Astrocyte (in vitro differentiated cells and primary cell): ENCODE data around the gene TUT1. TPM values are rescaled to one million over a fixed set of nuclear protein-coding genes. Genes with fewer than 3 reads are reported as not detected.

Experiments
- DNase-seq: peaks from one replicate; pipeline ENCODE4 v3.0.0-alpha.2; 2010; ENCODE audit warnings: low read depth
- FAIRE-seq: peaks from 2 replicates; lab custom pipeline; 2011; peaks lifted over from hg19 to GRCh38; lab: Jason Lieb, UNC
- H2AFZ ChIP-seq: 2 replicates; pipeline ENCODE4 v1.6.0; 2012; ENCODE audit warnings: low read depth, low read length, inconsistent platforms
- H3K27ac ChIP-seq: 2 replicates; pipeline ENCODE4 v1.5.1; 2011; ENCODE audit warnings: low read depth, low read length, inconsistent platforms
- H3K27me3 ChIP-seq: 2 replicates; pipeline ENCODE4 v1.6.0; 2011; ENCODE audit warnings: low read length, inconsistent platforms; ENCODE audit not compliant: insufficient read depth
- H3K36me3 ChIP-seq: 2 replicates; pipeline ENCODE4 v1.5.1; 2011; ENCODE audit warnings: low read length, inconsistent platforms; ENCODE audit not compliant: insufficient read depth
- H3K4me1 ChIP-seq: 2 replicates; pipeline ENCODE4 v1.5.1; 2011; ENCODE audit warnings: low read length, inconsistent platforms; ENCODE audit not compliant: insufficient read depth
- H3K4me2 ChIP-seq: 2 replicates; pipeline ENCODE4 v1.6.0; 2012; ENCODE audit warnings: low read length, inconsistent platforms
- H3K4me3 ChIP-seq: 2 replicates; pipeline ENCODE4 v1.5.1; 2011; ENCODE audit warnings: low read depth, mild to moderate bottlenecking, low read length, inconsistent platforms; ENCODE audit not compliant: insufficient read depth
- H3K79me2 ChIP-seq: 2 replicates; pipeline ENCODE4 v1.6.0; 2012; ENCODE audit warnings: mild to moderate bottlenecking, low read length, inconsistent platforms; ENCODE audit not compliant: insufficient read depth
- H3K9ac ChIP-seq: 2 replicates; pipeline ENCODE4 v1.6.0; 2012; ENCODE audit warnings: mild to moderate bottlenecking, low read length, inconsistent platforms
- H3K9me3 ChIP-seq: 2 replicates; pipeline ENCODE4 v1.5.1; 2012; ENCODE audit warnings: low read depth, mild to moderate bottlenecking, low read length, inconsistent platforms; ENCODE audit not compliant: insufficient read depth
- H4K20me1 ChIP-seq: 2 replicates; pipeline ENCODE4 v1.6.0; 2012; ENCODE audit warnings: low read length, inconsistent platforms; ENCODE audit not compliant: insufficient read depth
- H3K27ac Mint-ChIP-seq: one replicate; pipeline ENCODE4 v1.8.0; 2021; ENCODE audit warnings: mild to moderate bottlenecking, mixed read lengths; ENCODE audit not compliant: unreplicated experiment
- H3K27me3 Mint-ChIP-seq: one replicate; pipeline ENCODE4 v1.8.0; 2021; ENCODE audit warnings: low read depth, mixed read lengths; ENCODE audit not compliant: unreplicated experiment
- H3K36me3 Mint-ChIP-seq: one replicate; pipeline ENCODE4 v1.8.0; 2021; ENCODE audit warnings: low read depth, mixed read lengths; ENCODE audit not compliant: unreplicated experiment
- H3K4me1 Mint-ChIP-seq: one replicate; pipeline ENCODE4 v1.8.0; 2021; ENCODE audit warnings: low read depth, mixed read lengths; ENCODE audit not compliant: unreplicated experiment
- H3K4me3 Mint-ChIP-seq: one replicate; pipeline ENCODE4 v1.8.0; 2021; ENCODE audit warnings: mild to moderate bottlenecking, moderate library complexity, mixed read lengths; ENCODE audit not compliant: unreplicated experiment
- H3K9me3 Mint-ChIP-seq: one replicate; pipeline ENCODE4 v1.8.0; 2021; ENCODE audit warnings: mild to moderate bottlenecking, mixed read lengths; ENCODE audit not compliant: unreplicated experiment
- EZH2 ChIP-seq: IDR thresholded peaks from 2 replicates; pipeline ENCODE4 v1.6.1; 2012; ENCODE audit warnings: mild to moderate bottlenecking, low read length, inconsistent platforms; ENCODE audit not compliant: insufficient read depth
- microRNA-seq: library from miRNA; unstranded; fragments of <30 nt; microRNA quantifications from one replicate; pipeline ENCODE4 v1.2.0, GENCODE V29; 2020
- total RNA-seq: library from RNA; stranded (reverse); gene quantifications from 2 replicates; pipeline ENCODE4 v1.2.1, GENCODE V29; 2021
- TF ChIP-seq, protein P1 (sequence below): IDR thresholded peaks from 2 replicates; pipeline ENCODE4 v1.5.1; 2011; ENCODE audit warnings: low read depth, mild to moderate bottlenecking, inconsistent platforms, low read length, moderate library complexity; ENCODE audit not compliant: insufficient read depth

The TUT1 gene
- total RNA-seq, 1 donor from 2014 or later: 18.3 TPM

DNA sequence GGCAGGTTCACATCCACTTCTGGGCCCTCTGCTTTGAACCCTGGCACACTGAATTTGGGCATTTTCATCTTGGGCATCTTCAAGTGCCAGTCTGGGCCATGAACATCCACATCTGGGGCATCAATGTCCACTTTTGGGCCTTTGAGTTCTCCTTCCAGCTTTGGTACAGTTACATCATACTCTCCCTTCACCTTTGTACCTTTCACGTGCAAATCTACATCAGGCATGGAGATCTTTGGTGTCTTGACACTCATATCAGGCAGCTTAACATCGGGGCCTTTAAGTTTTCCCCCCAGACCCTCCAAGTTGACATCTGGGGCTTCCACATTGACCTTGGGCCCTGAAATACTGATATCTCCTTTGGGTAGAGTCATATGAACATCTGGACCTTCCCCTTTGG, 59.2 kb downstream of the TUT1 start:
- no peak overlapping the region for H3K4me3 Mint-ChIP-seq
- Histone ChIP-seq H4K20me1 (peaks cover 96% of the 10 kb centered on the region), H3K9me3 (no peaks in the 10 kb centered on the region), H3K27me3 (no peaks in the 10 kb centered on the region), H3K36me3 (peaks cover 75% of the 10 kb centered on the region), H2AFZ (no peak overlapping the region), H3K4me2 (no peak overlapping the region), H3K27ac (no peak overlapping the region), H3K9ac (no peak overlapping the region), H3K4me1 (no peaks in the 10 kb centered on the region), H3K79me2 (peaks cover 95% of the 10 kb centered on the region), H3K4me3 (no peak overlapping the region)
- H3K9me3 Mint-ChIP-seq: no peaks in the 10 kb centered on the region
- no peak for DNase-seq
- TF ChIP-seq EZH2: no peak
- TF ChIP-seq, protein P1, sequence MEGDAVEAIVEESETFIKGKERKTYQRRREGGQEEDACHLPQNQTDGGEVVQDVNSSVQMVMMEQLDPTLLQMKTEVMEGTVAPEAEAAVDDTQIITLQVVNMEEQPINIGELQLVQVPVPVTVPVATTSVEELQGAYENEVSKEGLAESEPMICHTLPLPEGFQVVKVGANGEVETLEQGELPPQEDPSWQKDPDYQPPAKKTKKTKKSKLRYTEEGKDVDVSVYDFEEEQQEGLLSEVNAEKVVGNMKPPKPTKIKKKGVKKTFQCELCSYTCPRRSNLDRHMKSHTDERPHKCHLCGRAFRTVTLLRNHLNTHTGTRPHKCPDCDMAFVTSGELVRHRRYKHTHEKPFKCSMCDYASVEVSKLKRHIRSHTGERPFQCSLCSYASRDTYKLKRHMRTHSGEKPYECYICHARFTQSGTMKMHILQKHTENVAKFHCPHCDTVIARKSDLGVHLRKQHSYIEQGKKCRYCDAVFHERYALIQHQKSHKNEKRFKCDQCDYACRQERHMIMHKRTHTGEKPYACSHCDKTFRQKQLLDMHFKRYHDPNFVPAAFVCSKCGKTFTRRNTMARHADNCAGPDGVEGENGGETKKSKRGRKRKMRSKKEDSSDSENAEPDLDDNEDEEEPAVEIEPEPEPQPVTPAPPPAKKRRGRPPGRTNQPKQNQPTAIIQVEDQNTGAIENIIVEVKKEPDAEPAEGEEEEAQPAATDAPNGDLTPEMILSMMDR: no peak
- H3K4me1 Mint-ChIP-seq: peaks cover 9% of the 10 kb centered on the region
- FAIRE-seq: no peak
- no peak overlapping the region for H3K27ac Mint-ChIP-seq
- no peaks in the 10 kb centered on the region for H3K27me3 Mint-ChIP-seq
- H3K36me3 Mint-ChIP-seq: peaks cover 75% of the 10 kb centered on the region

Small RNA genes lying within 50 kb of the gene (microRNA-seq; reads per million reads assigned to microRNA genes)
- 4.4 reads per million, percentile 16 among the genes with 10 or more reads in this experiment for gene MIR6747

Other genes starting within 250 kb of the TUT1 start
- not detected in 2 replicates for gene SCGB1A1, start 172.5 kb downstream of the TUT1 start, total RNA-seq
- 305 and 378 TPM in 2 replicates for gene AHNAK, start 44.7 kb downstream of the TUT1 start, total RNA-seq
- gene EEF1G, start 17.6 kb downstream of the TUT1 start, total RNA-seq: 1,185 and 1,298 TPM in 2 replicates
- gene MTA2, start 10.3 kb upstream of the TUT1 start, total RNA-seq: 123 and 136 TPM in 2 replicates
- gene EML3, start 21.3 kb upstream of the TUT1 start, total RNA-seq: 25.5 and 29.8 TPM in 2 replicates
- 0.79 and 1.3 TPM in 2 replicates for gene ROM1, start 21.7 kb upstream of the TUT1 start, total RNA-seq
- 52.4 and 54.5 TPM in 2 replicates for gene B3GAT3, start 30.5 kb upstream of the TUT1 start, total RNA-seq
- gene GANAB, start 55.1 kb upstream of the TUT1 start, total RNA-seq: 323 and 344 TPM in 2 replicates
- 16.7 and 18.4 TPM in 2 replicates for gene INTS5, start 61.8 kb upstream of the TUT1 start, total RNA-seq
- 60.0 and 69.8 TPM in 2 replicates for gene C11orf98, start 73.7 kb upstream of the TUT1 start, total RNA-seq
- 15.6 and 23.3 TPM in 2 replicates for gene CSKMT, start 73.8 kb upstream of the TUT1 start, total RNA-seq
- 7.2 and 8.7 TPM in 2 replicates for gene UQCC3, start 80.2 kb upstream of the TUT1 start, total RNA-seq
- 6.4 and 8.0 TPM in 2 replicates for gene LBHD1, start 80.7 kb upstream of the TUT1 start, total RNA-seq
- gene UBXN1, start 87.5 kb upstream of the TUT1 start, total RNA-seq: 80.0 and 89.8 TPM in 2 replicates
- 0.17 and 0.43 TPM in 2 replicates for gene LRRN4CL, start 98.0 kb upstream of the TUT1 start, total RNA-seq
- 51.1 and 55.0 TPM in 2 replicates for gene BSCL2, start 115.9 kb upstream of the TUT1 start, total RNA-seq
- gene GNG3, start 116.2 kb upstream of the TUT1 start, total RNA-seq: 0.46 TPM in 1 of 2 replicates, not detected in the other
- gene HNRNPUL2, start 135.9 kb upstream of the TUT1 start, total RNA-seq: 39.9 and 40.0 TPM in 2 replicates
- 51.9 and 60.8 TPM in 2 replicates for gene TTC9C, start 137.0 kb upstream of the TUT1 start, total RNA-seq
- 11.0 and 11.2 TPM in 2 replicates for gene ZBTB3, start 162.6 kb upstream of the TUT1 start, total RNA-seq
- 88.3 and 89.1 TPM in 2 replicates for gene POLR2G, start 170.1 kb upstream of the TUT1 start, total RNA-seq
- gene TAF6L, start 179.9 kb upstream of the TUT1 start, total RNA-seq: 14.7 and 15.1 TPM in 2 replicates
- gene TMEM179B, start 195.9 kb upstream of the TUT1 start, total RNA-seq: 51.3 and 57.5 TPM in 2 replicates
- gene TMEM223, start 200.5 kb upstream of the TUT1 start, total RNA-seq: 7.8 and 11.3 TPM in 2 replicates
- gene NXF1, start 213.9 kb upstream of the TUT1 start, total RNA-seq: 51.4 and 55.9 TPM in 2 replicates
- 44.2 and 45.7 TPM in 2 replicates for gene STX5, start 240.5 kb upstream of the TUT1 start, total RNA-seq
- gene TEX54, start 241.3 kb upstream of the TUT1 start, total RNA-seq: not detected in 2 replicates
- gene WDR74, start 248.1 kb upstream of the TUT1 start, total RNA-seq: 46.8 and 53.5 TPM in 2 replicates